Embryonic facial prominence (tissue), 1 donor: Measurements from ENCODE around the gene SYTL2.
"Not testable (repeated sequence)": the region's sequence is repeated elsewhere in the genome, so short reads cannot be mapped to it uniquely, and the experiment has no call there.

ENCODE experiments used
- DNase-seq: peaks from one replicate; pipeline ENCODE4 v3.0.0-alpha.2; 2016; ENCODE audit errors: extremely low spot score

SYTL2 gene

GRCh38 chr11:85685125-85685819 is 125.7 kb downstream of the SYTL2 start:
- no peak for DNase-seq

GRCh38 chr11:85682330-85683305 is 128.3 kb downstream of the SYTL2 start:
- no peak for DNase-seq

GRCh38 chr11:85680897-85681296 is 130.0 kb downstream of the SYTL2 start:
- no peak for DNase-seq

GRCh38 chr11:85679576-85679975 is 131.4 kb downstream of the SYTL2 start:
- DNase-seq, result no peak

- no peak for DNase-seq
These were observed 137.5 kb downstream of the SYTL2 start for GRCh38 chr11:85673393-85673792.

GRCh38 chr11:85672105-85672902 is 138.6 kb downstream of the SYTL2 start:
- no peak for DNase-seq

GRCh38 chr11:85670949-85671663 is 139.8 kb downstream of the SYTL2 start:
- not testable (repeated sequence) for DNase-seq

GRCh38 chr11:85668157-85668556 is 142.8 kb downstream of the SYTL2 start:
- DNase-seq, result no peak

GRCh38 chr11:85666687-85667086 is 144.3 kb downstream of the SYTL2 start:
- no peak for DNase-seq

GRCh38 chr11:85665733-85666132 is 145.2 kb downstream of the SYTL2 start:
- DNase-seq, result no peak

GRCh38 chr11:85664615-85665481 is 146.1 kb downstream of the SYTL2 start, which contains the start of gene CREBZF:
Gene CREBZF, minus strand, starts transcription at chr11:85665129. Its CDS starts 254 bp downstream, at chr11:85664875.
- DNase-seq, result peak; percentile 93

- no peak for DNase-seq
These were observed 147.0 kb downstream of the SYTL2 start for GRCh38 chr11:85663753-85664614.

GRCh38 chr11:85663080-85663752 is 147.7 kb downstream of the SYTL2 start:
- no peak for DNase-seq

GRCh38 chr11:85661972-85662664 is 148.8 kb downstream of the SYTL2 start:
- DNase-seq, result no peak

GRCh38 chr11:85658180-85658579 is 152.8 kb downstream of the SYTL2 start:
- DNase-seq, result no peak

GRCh38 chr11:85656777-85657176 is 154.2 kb downstream of the SYTL2 start:
- no peak for DNase-seq

GRCh38 chr11:85654343-85654742 is 156.6 kb downstream of the SYTL2 start:
- not testable (repeated sequence) for DNase-seq
